Thyroid gland (tissue), 4 donors: ENCODE measurements around the gene ARID2. TPM values are rescaled to one million over a fixed set of nuclear protein-coding genes. Genes with fewer than 3 reads are reported as not detected.

Experiments used
- DNase-seq, 2 donors: peaks; one replicate each; pipeline ENCODE4 v3.0.0-alpha.2; 2019
- H3K27ac ChIP-seq, 3 donors: fragments of 200-600 bp; sonication (generic); 1 replicate in 2 of 3; 2 replicates in 1 of 3; pipeline ENCODE4 v1.5.1; 2016 to 2019; ENCODE audit warnings: mild to moderate bottlenecking in 1 of 3, moderate library complexity in 1 of 3
- H3K27me3 ChIP-seq: fragments of 200-600 bp; sonication (generic); one replicate; pipeline ENCODE4 v1.5.1; 2019
- H3K36me3 ChIP-seq, 2 donors: fragments of 200-600 bp; sonication (generic); one replicate each; pipeline ENCODE4 v1.5.1; 2016 to 2019
- H3K4me1 ChIP-seq, 2 donors: fragments of 200-600 bp; sonication (generic); one replicate each; pipeline ENCODE4 v1.5.1; 2017 to 2019
- H3K4me3 ChIP-seq, 3 donors: fragments of 200-600 bp; sonication (generic); replicated peaks in 1 of 3; 1 replicate in 2 of 3; 2 replicates in 1 of 3; pipeline ENCODE4 v1.5.1; 2016; ENCODE audit warnings: mild to moderate bottlenecking in 1 of 3
- H3K9me3 ChIP-seq: fragments of 200-600 bp; sonication (generic); one replicate; pipeline ENCODE4 v1.5.1; 2017
- CTCF ChIP-seq, 6 experiments: fragments of 200-600 bp in 3 of 6; fragments of 450-650 bp in 3 of 6; sonication (generic) in 3 of 6; IDR thresholded peaks; one replicate each; pipeline ENCODE4 v1.5.1; 2016 to 2019; ENCODE audit warnings: antibody characterized with exemption in 6 of 6, mild to moderate bottlenecking in 2 of 6, inconsistent platforms in 1 of 6, moderate library complexity in 1 of 6
- POLR2A ChIP-seq, 2 donors: fragments of 450-650 bp; IDR thresholded peaks; one replicate each; pipeline ENCODE4 v1.6.1; 2017; ENCODE audit warnings: antibody characterized with exemption in 2 of 2, mild to moderate bottlenecking in 2 of 2, moderate library complexity in 1 of 2
- WGBS, 2 donors: methylation state at CpG; one replicate each; pipeline ENCODE4 v1.1.5; 2017; 5-methylcytosine and 5-hydroxymethylcytosine counted together
- intact Hi-C: fragments of 100-400 bp; cut with DNase I; formaldehyde crosslinking; loops from one replicate; pipeline ENCODE4 v1.15.1; 2023
- total RNA-seq, 4 donors: library from RNA; depleted of rRNA; stranded (reverse); fragments of >200 nt; gene quantifications; one replicate each; pipeline ENCODE4 v1.2.3, GENCODE V29; 2016

Gene ARID2
- total RNA-seq, 4 donors from 2014 or later, result 44.7 to 69.2 (median 50.6) TPM

- DNase-seq, result no peak
- intact Hi-C loops, result no loop called here
- H3K36me3 ChIP-seq, result peaks cover 8 to 10% of the 10 kb centered on the region in 2 donors
- H3K4me1 ChIP-seq, result no peaks in the 10 kb centered on the region
- TF ChIP-seq POLR2A (IDR thresholded peaks at IDR 0.05) (no peak), CTCF (IDR thresholded peaks at IDR 0.05) (no peak)
- H3K27ac ChIP-seq, result no peak overlapping the region
- no peak overlapping the region for H3K4me3 ChIP-seq
- H3K27me3 ChIP-seq, result no peaks in the 10 kb centered on the region
- H3K9me3 ChIP-seq, result no peaks in the 10 kb centered on the region
- WGBS, 2 donors, result 22 to 33% methylated on average over 1 of the region's 1 CpG
Measured at GRCh38 chr12:45914090-45914489, 184.6 kb downstream of the ARID2 start.

- peaks cover 8 to 10% of the 10 kb centered on the region in 2 donors for H3K36me3 ChIP-seq
- intact Hi-C loops, result no loop called here
- TF ChIP-seq POLR2A (IDR thresholded peaks at IDR 0.05) (no peak), CTCF (IDR thresholded peaks at IDR 0.05) (no peak)
- H3K27ac ChIP-seq, result no peak overlapping the region
- WGBS, 2 donors, result 80 to 85% methylated on average over 2 of the region's 2 CpGs
- no peaks in the 10 kb centered on the region for H3K27me3 ChIP-seq
- no peak for DNase-seq
- H3K9me3 ChIP-seq, result no peaks in the 10 kb centered on the region
- no peak overlapping the region for H3K4me3 ChIP-seq
- H3K4me1 ChIP-seq, result no peaks in the 10 kb centered on the region
Measured at GRCh38 chr12:45915405-45915804, 185.9 kb downstream of the ARID2 start.

- H3K36me3 ChIP-seq, result peaks cover 11 to 25% of the 10 kb centered on the region in 2 donors
- TF ChIP-seq POLR2A (IDR thresholded peaks at IDR 0.05), result no peak
- TF ChIP-seq CTCF (IDR thresholded peaks at IDR 0.05), result no peak
- no peaks in the 10 kb centered on the region for H3K4me1 ChIP-seq
- no peak overlapping the region for H3K27ac ChIP-seq
- H3K27me3 ChIP-seq, result no peaks in the 10 kb centered on the region
- intact Hi-C loops, result no loop called here
- no peak for DNase-seq
- H3K9me3 ChIP-seq, result no peaks in the 10 kb centered on the region
- no peak overlapping the region for H3K4me3 ChIP-seq
- WGBS, 2 donors, result 91 to 92% methylated on average over 3 of the region's 3 CpGs
Measured at GRCh38 chr12:45918818-45919217, 189.3 kb downstream of the ARID2 start.

GRCh38 chr12:45928309-45928708 is 198.8 kb downstream of the ARID2 start:
- no peaks in the 10 kb centered on the region for H3K27me3 ChIP-seq
- no peaks in the 10 kb centered on the region for H3K4me1 ChIP-seq
- intact Hi-C loops, result no loop called here
- peaks cover 38 to 45% of the 10 kb centered on the region in 2 donors for H3K36me3 ChIP-seq
- WGBS, 2 donors, result 77 to 89% methylated on average over 2 of the region's 2 CpGs
- H3K9me3 ChIP-seq, result no peaks in the 10 kb centered on the region
- TF ChIP-seq POLR2A (IDR thresholded peaks at IDR 0.05), result no peak
- TF ChIP-seq CTCF (IDR thresholded peaks at IDR 0.05), result no peak
- H3K27ac ChIP-seq, result no peak overlapping the region
- H3K4me3 ChIP-seq, result no peak overlapping the region
- DNase-seq, result no peak

GRCh38 chr12:45930369-45930768 is 200.9 kb downstream of the ARID2 start:
- peaks cover 25% of the 10 kb centered on the region in 2 donors for H3K36me3 ChIP-seq
- no peak overlapping the region for H3K4me3 ChIP-seq
- no peaks in the 10 kb centered on the region for H3K27me3 ChIP-seq
- no peaks in the 10 kb centered on the region for H3K9me3 ChIP-seq
- 96 to 97% methylated on average over 3 of the region's 3 CpGs for WGBS, 2 donors
- no peak for TF ChIP-seq POLR2A (IDR thresholded peaks at IDR 0.05)
- TF ChIP-seq CTCF (IDR thresholded peaks at IDR 0.05), result no peak
- peaks cover 0 to 4% of the 10 kb centered on the region in 2 donors for H3K4me1 ChIP-seq
- intact Hi-C loops, result no loop called here
- no peak for DNase-seq
- H3K27ac ChIP-seq, result no peak overlapping the region
